CD4-positive, alpha-beta T cell treated with Interleukin-6 at 100 ng/mL for 8 hours (primary cell): ENCODE results near the gene NTN4.
"Not testable (repeated sequence)": the region's sequence is repeated elsewhere in the genome, so short reads cannot be mapped to it uniquely, and the experiment has no call there.

Experiments
- DNase-seq: peaks from one replicate; pipeline ENCODE4 v3.0.0-alpha.2; 2020; ENCODE audit warnings: mixed read lengths, low spot score

Gene NTN4

DNA sequence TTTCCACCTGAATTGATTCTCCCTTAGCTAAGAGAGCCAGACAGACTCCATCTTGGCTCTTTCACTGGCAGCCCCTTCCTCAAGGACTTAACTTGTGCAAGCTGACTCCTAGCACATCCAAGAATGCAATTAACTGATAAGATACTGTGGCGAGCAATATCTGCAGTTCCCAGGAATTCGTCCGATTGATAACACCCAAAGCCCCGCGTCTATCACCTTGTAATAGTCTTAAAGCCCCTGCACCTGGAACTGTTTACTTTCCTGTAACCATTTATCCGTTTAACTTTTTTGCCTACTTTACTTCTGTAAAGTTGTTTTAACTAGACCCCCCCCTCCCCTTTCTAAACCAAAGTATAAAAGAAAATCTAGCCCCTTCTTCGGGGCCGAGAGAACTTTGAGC lies 44.5 kb downstream of the NTN4 start:
- DNase-seq = not testable (repeated sequence)

DNA sequence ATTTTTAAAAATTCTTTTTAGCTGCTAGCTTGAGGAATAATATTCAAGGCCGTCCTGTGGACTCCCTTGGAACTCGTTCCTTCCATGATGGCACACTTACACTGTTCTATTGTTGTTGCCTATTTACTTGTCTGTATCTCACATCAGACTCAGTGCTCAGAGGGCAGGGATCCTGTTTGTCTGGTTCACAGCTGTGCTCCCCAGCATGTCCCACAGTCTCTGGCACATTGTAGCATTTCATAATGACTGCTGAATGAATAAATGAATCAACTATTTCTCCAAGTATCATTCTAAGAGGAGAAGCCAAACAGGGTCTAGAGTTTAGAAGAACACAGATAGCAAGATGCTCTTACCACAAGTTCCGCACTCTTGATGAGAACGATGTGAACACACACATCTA lies 48.0 kb downstream of the NTN4 start:
- DNase-seq = no peak

DNA sequence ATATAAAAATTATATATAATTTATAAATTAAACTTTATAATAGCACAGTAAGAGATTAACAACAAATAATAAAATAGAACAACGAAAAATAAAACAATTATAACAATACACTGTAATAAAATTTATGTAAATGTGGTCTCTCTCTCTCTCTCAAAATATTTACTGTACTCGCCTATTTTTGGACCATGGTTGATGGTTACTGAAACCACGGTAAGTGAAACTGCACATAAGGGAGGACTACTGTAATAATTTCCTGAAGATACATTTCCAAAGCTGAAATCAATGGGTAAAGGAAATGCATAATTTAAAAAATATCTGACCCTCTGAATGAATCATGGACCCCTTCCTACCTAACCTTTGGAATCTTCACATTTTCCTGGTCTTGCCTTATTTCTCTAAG lies 48.9 kb downstream of the NTN4 start:
- DNase-seq = no peak

DNA sequence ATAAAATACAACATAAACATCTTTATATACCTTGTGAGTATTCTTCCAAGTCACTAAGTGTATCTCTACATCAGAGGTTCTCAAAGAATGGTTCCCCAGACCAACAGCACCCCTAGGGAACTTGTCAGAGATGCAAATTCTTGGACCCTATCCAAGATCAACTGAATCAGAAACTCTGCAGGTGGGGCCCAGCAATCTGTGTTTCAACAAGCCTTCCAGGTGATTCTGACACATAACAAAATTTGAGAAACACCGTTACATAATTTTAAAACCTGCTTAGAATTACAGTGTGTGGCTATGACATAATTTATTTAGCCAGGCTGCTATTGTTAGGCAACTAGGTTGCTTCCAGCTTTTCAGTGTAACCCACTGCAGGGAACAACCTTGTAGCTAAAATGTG lies 49.8 kb downstream of the NTN4 start:
- no peak for DNase-seq

DNA sequence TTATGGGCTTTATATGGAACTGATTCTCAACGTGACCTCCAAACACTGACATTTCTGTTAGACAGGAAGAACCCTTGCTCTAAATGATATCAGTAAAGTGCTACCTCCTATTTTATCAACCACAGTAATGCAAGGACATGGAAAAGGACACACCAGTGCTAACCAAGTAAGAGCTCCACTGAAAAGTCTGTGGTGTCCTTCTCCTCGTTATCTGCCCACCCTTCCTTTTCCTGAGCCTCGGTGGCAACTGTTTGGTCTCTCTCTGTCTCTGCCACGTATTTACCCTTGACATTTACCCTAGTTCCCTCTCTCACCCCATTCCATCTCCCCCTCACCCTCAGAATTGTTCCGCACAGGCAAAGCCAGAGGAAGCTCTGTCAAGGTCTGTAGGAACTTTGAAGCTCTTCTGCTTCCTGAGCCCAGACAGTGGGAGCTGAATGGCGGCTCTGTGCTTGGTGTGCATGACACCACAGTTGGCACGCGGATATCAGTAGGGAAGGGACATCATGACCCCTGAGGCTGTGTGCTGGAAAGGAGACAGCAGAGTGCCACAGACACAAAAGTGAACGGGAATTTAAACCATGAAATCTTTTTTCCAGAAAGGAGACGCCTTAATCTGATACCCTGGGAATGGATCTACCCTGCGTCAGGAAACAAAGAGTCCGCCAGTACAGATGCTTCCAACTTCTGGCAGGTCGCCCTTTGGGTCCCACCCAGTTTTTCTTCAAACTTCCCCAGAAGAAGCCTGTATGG lies 50.8 kb downstream of the NTN4 start:
- no peak for DNase-seq

DNA sequence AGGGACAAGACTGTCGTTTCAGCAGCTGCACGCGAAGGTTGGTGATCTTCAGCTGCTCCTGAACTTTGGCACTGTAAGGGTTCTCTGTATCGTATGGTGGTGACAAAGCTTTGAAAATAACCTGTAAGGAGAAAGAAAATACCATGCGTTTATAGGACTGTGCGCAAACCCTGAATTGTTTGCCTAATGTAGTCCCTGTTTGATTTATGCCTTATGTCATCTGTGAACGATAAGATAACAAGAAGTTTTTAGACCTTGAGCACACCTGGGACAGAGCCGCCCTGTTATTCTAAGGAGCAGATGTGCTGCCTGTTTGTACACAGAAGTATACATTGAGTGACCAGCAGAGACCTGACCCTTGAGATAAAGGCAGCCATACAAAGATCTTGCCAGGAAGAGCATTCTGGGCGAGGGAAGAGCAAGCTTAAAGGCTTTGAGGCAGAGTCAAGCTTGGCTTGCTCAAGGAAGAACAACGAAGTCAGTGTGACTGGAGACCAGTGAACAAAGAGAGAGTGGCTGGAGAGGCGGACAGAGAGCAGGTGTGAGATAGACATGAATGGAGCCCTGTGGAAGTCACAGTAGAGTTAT lies 52.4 kb downstream of the NTN4 start:
- no peak for DNase-seq

DNA sequence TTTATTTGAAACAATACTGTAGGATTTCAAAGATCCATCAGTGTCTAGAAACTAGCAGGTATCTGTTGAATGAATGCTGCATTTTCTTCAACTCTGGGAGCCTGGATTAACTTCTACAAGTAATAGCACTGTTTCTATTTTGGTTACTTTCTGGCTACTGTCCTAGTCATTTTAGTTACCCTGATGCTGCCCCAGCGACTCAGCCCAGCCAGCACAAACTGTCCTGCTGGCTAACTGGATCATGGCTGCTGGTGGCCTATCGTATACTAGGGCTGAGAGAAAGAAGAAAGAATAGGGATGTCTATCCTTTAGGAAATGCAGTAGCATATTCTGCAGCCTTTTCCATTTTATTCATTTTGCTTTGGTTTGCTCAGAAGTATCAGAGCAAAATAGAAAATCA lies 53.9 kb downstream of the NTN4 start:
- no peak for DNase-seq

DNA sequence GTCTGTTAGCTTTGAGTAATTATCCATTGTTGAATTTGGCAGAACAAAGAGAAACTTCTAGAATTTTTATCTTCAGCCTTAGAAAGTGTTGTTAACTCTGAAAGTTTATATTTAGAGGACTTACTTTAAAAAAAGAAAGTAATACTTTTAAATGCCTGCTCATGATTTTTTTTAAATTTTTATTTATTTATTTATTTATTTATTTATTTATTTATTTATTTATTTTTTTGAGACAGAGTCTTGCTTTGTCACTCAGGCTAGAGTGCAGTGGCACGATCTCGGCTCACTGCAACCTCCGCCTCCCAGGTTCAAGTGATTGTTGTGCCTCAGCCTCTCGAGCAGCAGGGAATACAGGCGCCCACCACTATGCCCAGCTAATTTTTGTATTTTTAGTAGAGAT lies 54.8 kb downstream of the NTN4 start:
- DNase-seq = not testable (repeated sequence)

DNA sequence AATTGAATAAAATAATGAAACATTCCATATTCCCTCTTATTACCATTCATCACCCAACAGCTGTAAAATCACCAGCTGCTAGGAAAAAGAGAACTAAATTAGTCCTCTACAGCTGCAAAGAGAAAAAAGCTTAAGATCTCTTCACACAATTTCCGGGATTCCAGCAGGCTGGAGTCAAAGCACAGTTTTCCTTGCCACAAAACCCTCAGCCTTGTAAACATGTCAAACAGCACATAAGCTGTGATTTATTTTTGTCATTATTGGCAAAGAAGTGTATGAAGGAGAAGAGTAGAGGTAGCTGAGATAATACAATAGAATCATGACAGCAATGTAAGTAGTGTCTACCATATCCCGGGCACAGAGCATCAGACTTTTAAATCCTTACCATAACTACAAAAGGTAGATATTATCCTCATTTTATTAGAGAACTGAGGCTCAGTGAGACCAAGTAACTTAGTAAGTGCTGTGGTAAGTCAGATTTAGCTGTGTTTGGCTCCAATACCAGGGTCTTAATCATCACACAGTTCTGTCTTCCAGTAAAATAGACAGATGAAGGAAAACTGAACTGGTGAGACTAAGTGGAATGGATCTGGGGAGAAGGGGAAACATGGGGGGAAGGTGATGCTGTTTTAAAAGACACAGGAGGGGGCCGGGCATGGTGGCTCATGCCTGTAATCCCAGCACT lies 57.3 kb downstream of the NTN4 start:
- no peak for DNase-seq

DNA sequence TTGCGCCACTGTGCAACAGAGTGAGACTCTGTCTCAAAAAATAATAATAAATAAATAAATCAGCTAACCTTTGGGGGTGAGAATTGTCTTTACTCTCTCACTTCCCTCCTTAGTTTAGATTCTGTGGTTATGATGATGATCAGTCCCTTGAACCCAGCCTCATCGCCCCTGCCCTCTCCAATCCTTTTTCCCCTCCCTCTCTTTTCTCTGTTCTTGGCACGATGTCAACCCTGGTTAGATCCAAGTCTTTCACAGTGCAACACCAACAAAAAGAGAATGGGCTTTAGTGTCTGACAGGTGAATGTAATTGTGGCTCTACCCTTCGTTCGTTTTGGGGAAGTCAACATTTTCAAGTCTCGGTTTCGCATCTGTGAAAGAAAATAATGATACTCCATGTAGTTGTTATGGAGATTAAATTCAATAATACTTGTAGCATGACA lies 59.0 kb downstream of the NTN4 start:
- DNase-seq = no peak

DNA sequence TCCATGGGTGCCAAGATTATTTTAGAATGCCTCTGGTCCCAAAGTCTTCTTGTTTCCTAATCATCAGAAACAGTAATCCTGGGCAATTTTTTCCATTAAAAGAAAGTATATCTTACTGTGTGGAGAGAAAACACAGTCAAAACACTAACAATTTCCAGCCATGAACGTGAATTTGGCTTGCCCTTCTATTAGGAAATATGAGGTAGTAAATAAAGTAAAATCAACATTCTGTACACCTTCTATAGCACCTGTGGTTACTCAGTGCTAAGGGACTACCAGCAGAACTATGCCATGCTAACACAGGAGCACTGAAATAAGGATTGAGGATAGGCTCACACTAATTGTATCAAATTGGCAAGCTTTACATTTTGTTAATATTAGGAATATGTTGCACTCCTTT lies 60.1 kb downstream of the NTN4 start:
- DNase-seq = no peak

DNA sequence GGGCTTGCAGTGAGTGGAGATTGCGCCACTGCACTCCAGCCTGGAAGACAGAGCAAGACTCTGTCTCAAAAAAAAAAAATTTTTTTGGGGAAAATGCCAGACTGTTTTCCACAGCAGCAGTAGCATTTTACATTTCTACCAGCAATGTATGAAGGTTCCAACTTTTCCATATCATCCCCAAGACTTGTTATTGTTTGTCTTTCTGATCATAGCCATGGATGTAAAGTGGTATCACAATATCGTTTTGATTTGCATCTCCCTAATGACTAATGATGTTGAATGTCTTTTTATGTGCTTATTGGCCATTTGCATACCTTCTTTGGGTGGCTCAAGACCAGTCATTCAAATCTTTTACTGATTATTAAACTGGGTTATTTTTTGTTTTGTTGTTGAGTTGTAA lies 63.7 kb downstream of the NTN4 start:
- DNase-seq = no peak

DNA sequence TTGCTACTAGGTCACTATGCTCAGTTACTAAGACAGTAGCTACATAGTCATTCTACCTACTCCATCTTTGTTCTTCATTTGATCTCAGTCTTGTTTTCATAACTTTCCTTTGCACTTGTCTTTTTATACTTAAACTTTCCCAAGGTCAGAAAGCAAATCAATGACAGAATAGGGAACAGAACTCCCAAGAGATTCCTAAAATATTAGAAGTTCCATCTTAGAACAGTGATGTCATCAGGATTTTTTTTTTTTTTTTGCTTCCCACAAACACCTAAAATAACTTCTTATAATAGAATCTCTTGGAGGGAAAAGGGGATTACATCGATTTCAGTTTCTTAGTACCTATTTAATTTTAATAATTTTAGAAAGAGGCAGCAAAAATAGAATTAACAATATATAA lies 65.8 kb downstream of the NTN4 start:
- DNase-seq = no peak

DNA sequence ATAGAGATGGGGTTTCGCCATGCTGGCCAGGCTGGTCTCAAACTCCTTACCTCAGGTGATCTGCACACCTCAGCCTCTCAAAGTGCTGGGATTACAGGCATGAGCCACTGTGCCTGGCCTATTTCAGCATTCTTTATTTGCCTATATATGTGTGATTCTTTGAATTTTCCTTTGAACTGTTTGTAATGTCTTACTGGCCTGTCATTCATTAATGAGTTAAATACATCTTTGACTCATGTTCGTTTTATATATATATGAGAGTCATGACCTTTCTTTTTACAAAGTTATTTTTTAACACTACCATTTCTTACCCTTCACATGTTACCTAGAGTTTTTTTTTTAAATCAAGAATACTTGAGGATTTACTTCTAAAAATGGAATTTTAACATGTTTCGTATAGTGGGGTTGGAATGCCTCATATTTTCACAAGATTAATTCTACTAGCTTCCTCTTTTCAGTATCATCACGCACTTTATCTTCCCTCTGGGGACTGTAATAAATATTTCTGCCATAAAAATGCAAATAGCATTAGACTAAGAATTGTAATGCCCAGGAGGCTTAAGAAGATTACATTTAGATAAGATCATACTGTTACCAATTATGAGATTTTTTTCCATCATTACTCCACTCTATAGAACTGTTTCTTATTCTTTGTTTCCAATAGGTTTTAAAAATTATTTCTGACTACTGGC lies 66.7 kb downstream of the NTN4 start:
- no peak for DNase-seq

DNA sequence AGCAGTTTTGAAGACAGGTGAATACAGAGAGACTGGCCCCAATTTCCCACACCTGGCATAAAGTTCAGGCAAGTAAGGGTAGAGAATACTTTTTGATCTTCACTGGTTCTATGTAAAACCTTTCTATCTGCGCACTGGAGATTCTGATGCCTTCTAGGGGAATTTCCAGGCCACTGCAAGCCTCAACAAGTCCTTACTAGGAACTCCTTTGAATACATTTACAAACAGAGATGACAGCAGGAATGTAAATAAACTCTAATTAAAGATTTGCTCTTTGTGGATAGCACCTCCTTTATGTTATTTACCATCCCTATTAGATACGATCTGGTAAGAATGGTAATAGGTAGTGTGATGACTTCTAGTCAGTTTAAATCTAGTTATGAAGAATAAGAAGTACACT lies 69.2 kb downstream of the NTN4 start:
- DNase-seq = no peak

DNA sequence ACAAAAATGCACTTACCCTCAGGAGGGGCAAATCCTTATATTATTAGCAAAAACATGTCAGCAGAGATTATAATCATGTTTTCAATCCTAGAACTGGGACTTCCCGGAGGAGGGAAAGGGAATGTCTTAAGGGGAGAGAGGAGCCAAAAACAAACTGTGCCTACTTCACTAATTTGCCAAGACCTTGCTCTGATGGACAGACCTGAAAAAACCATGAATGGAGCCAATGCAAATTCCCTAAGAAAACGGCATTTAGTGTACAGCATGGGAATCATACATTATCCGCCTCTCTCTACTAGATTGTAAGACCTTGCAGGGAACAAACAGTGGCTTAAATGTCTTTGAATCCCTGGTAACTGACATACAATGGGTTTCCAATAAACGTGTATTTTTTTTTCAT lies 70.4 kb downstream of the NTN4 start:
- no peak for DNase-seq

DNA sequence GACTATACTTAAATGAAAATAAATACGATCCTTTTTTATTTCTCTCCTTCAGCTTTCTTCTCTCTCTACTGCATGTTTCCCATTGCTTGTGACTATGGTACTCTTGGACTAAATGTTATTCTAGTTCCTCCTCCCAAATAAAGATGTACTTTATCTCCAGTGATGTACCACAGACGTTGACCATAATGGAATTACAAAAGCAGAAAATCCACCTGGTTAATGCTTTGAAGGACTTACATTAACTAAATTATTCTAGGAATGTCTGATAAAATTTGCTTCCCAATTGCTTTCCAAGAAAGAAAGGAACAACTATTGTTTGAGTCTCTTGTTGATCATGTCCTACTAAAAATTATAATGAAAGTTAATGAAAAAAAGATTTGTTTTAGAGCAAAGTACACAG lies 71.8 kb downstream of the NTN4 start:
- no peak for DNase-seq

DNA sequence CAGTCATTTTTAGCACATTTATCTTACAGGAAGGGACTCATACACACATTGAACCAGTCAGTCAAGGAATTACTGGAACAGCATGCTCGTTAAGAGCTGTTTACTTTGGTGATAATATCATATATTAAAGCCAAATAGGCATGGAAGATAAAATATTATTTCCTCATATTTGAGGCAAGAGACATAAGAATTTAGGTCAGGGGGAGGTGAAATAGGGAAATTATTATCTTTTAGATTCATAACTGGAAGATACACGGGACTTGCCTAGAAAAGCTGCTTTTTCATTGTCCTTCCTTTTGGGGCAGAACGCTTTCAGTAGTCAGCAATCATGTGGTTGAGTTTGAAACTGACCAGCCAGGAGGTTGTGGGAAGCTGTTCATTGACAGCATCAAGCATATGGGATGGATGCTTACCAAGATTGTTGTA lies 72.5 kb downstream of the NTN4 start:
- no peak for DNase-seq

DNA sequence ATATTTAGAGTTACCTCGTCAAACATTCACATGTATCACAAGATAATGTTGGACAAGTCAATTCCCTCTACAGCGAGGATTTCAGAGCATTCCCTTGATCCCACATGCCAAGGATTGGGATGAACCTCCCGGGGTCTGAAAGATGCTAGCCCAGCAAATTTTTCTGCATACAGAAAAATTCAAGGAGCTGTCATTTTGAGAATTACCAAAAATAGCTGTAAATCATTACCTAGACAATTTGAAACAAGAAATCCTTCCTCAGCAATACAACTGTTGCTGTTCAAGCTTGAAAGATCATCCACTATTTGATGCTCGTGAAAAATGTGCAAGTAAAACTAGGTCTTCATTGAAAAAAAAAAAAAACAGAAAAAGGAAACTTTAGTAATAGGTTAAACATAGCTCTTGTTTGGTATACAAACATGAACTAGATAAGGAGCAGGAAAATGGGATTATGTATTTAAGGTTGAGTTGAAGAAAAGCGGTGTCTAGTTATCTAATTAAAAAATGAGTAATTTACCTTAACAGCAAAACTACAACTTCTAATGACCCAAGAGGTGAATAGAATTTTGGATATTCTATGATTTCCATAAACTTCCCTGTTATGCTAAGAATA lies 73.1 kb downstream of the NTN4 start:
- no peak for DNase-seq

DNA sequence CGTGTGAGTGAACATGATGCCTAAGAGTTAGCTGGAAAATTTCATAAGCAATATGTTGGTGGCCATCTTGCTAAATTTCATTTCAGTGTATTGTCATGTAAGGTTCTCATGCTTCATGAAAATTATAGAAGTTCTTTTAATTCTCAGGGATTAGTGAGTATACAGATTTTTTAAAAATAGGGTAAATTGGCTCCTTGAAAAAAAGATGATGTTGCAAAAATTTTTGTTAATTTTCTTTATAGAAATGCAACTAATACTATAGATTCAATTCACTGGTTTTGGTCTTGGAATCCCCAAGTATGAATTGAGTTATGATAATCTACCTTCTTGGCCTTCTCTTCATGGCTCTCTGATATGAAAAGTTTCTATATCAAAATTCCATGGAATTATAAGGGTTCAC lies 75.4 kb downstream of the NTN4 start:
- no peak for DNase-seq

DNA sequence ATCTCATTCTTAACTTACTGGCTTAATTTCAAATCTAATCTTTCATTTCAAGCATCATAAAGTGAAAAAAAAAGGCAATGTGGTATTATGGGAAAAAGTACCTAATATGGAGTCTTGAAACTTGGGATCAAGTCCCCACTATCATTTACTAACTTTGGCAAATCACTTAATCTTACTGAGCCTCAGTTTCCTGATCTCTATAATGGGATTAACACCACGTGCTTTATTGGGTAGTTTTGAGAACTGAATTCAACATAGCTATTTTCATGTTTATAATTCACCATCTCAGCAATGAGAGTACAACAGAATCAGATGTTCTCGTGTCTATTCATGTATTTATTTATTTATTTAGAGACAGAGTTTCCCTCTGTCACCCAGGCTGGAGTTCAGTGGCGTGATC lies 78.3 kb downstream of the NTN4 start:
- DNase-seq = no peak

DNA sequence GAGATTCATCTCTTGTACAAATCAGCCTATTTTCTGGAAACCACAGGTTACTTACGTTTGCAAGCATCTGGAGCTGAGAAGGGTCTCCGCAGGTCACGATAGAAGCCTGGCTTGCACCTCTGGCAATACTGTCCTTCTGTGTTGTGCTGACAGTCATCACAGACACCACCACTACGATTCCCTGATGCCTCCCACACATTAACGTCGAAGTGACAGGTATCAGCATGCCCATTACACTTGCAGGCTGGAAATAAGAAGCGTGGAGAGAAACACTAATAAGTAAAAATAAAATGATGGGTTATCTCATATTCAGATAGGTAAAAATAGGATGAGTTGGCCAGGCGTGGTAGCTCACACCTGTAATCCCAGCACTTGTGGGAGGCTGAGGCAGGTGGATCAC lies 80.2 kb downstream of the NTN4 start:
- no peak for DNase-seq
